NCI-H2171 (cell line): ENCODE data around the gene PLA2G4E.

ENCODE experiments used
- DNase-seq: peaks from one replicate; lab custom pipeline; 2025; lab: John Stamatoyannopoulos, UW

PLA2G4E gene

GRCh38 chr15:42050484-42051255 lies 29.8 kb upstream of the PLA2G4E start:
- no peak for DNase-seq

GRCh38 chr15:42048821-42049200 lies 28.0 kb upstream of the PLA2G4E start:
- DNase-seq: no peak

GRCh38 chr15:42048080-42048820 lies 27.4 kb upstream of the PLA2G4E start:
- no peak for DNase-seq

GRCh38 chr15:42046597-42046996 lies 25.8 kb upstream of the PLA2G4E start:
- DNase-seq: no peak

- no peak for DNase-seq
Measured at GRCh38 chr15:42045211-42045615, 24.4 kb upstream of the PLA2G4E start.

- no peak for DNase-seq
Measured at GRCh38 chr15:42042602-42043400, 22.0 kb upstream of the PLA2G4E start.

- DNase-seq: no peak
Measured at GRCh38 chr15:42038401-42038800, 17.6 kb upstream of the PLA2G4E start.

GRCh38 chr15:42037656-42038055 lies 16.8 kb upstream of the PLA2G4E start:
- DNase-seq: peak; percentile 82

- DNase-seq: no peak
Measured at GRCh38 chr15:42036966-42037365, 16.1 kb upstream of the PLA2G4E start.

- no peak for DNase-seq
Measured at GRCh38 chr15:42036112-42036905, 15.5 kb upstream of the PLA2G4E start.

- no peak for DNase-seq
Measured at GRCh38 chr15:42035435-42035761, 14.6 kb upstream of the PLA2G4E start.

GRCh38 chr15:42034628-42035434 lies 14.0 kb upstream of the PLA2G4E start:
- no peak for DNase-seq

- no peak for DNase-seq
Measured at GRCh38 chr15:42033214-42033873, 12.5 kb upstream of the PLA2G4E start.

- DNase-seq: no peak
Measured at GRCh38 chr15:42032376-42033213, 11.8 kb upstream of the PLA2G4E start.

GRCh38 chr15:42031198-42031915 lies 10.5 kb upstream of the PLA2G4E start:
- DNase-seq: peak; percentile 7

- no peak for DNase-seq
Measured at GRCh38 chr15:42027521-42027920, 6.7 kb upstream of the PLA2G4E start.

GRCh38 chr15:42024303-42024702 lies 3.5 kb upstream of the PLA2G4E start:
- DNase-seq: no peak

GRCh38 chr15:42021593-42021992 lies 751 bp upstream of the PLA2G4E start:
- DNase-seq: no peak
